Spinal cord (tissue), 10 donors: ENCODE data around the gene PIK3C3. TPM values are rescaled to one million over a fixed set of nuclear protein-coding genes. Genes with fewer than 3 reads are reported as not detected.

Source experiments
- DNase-seq, 6 donors: peaks; one replicate each; pipeline versions ENCODE4 v3.0.0 to v3.0.0-alpha.2; 2013 to 2015; ENCODE audit warnings: low spot score in 6 of 6, low read depth in 4 of 6
- H3K27ac ChIP-seq: one replicate; pipeline ENCODE4 v1.5.1; 2013; ENCODE audit warnings: low read depth, low read length, control low read depth
- H3K27me3 ChIP-seq: one replicate; pipeline ENCODE4 v1.6.1; 2013; ENCODE audit warnings: low read length; ENCODE audit not compliant: control insufficient read depth, insufficient read depth
- H3K36me3 ChIP-seq: one replicate; pipeline ENCODE4 v1.6.1; 2013; ENCODE audit warnings: low read length; ENCODE audit not compliant: control insufficient read depth, insufficient read depth
- H3K4me1 ChIP-seq: one replicate; pipeline ENCODE4 v1.6.1; 2013; ENCODE audit warnings: low read length; ENCODE audit not compliant: control insufficient read depth, insufficient read depth
- H3K4me3 ChIP-seq: one replicate; pipeline ENCODE4 v1.5.1; 2013; ENCODE audit warnings: low read depth, low read length, control low read depth
- H3K9me3 ChIP-seq: one replicate; pipeline ENCODE4 v1.6.1; 2013; ENCODE audit warnings: low read length; ENCODE audit not compliant: control insufficient read depth, insufficient read depth
- WGBS: methylation state at CpG from one replicate; pipeline ENCODE4 v1.1.5; 2013; ENCODE audit warnings: missing lambda C conversion rate; ENCODE audit not compliant: insufficient coverage; 5-methylcytosine and 5-hydroxymethylcytosine counted together
- polyA plus RNA-seq, 2 donors: library from polyadenylated mRNA; unstranded; fragments of 120-200 nt; gene quantifications; one replicate each; pipeline ENCODE4 v1.2.1, GENCODE V29; 2013; ENCODE audit not compliant: insufficient read length in 2 of 2
- total RNA-seq, 2 donors: library from RNA; depleted of rRNA in 1 of 2; stranded (reverse); fragments of 120-200 nt in 1 of 2; fragments of >200 nt in 1 of 2; gene quantifications; one replicate each; pipeline versions ENCODE4 v1.2.3 to v1.2.4, GENCODE V29; 2013 to 2014
- donor health status: healthy.

The PIK3C3 gene
- total and polyA plus RNA-seq, 4 donors, result 34.9 to 69.3 (median 55.0) TPM

- no peaks in the 10 kb centered on the region for H3K27me3 ChIP-seq
- DNase-seq, result no peak
- H3K4me3 ChIP-seq, result no peak overlapping the region
- H3K9me3 ChIP-seq, result no peaks in the 10 kb centered on the region
- no peaks in the 10 kb centered on the region for H3K36me3 ChIP-seq
- H3K27ac ChIP-seq, result no peak overlapping the region
- H3K4me1 ChIP-seq, result no peaks in the 10 kb centered on the region
These were observed 22.1 kb upstream of the PIK3C3 start for GRCh38 chr18:41932899-41933298.

- DNase-seq, result no peak
- no peaks in the 10 kb centered on the region for H3K4me1 ChIP-seq
These were observed 21.3 kb upstream of the PIK3C3 start for GRCh38 chr18:41933778-41934177.

GRCh38 chr18:41936471-41937134 lies 18.4 kb upstream of the PIK3C3 start:
- no peaks in the 10 kb centered on the region for H3K9me3 ChIP-seq
- no peaks in the 10 kb centered on the region for H3K27me3 ChIP-seq
- no peaks in the 10 kb centered on the region for H3K36me3 ChIP-seq
- DNase-seq, result peak in 1 of 6 donors; percentile 9
- 43% methylated on average over 1 of the region's 2 CpGs for WGBS
- no peaks in the 10 kb centered on the region for H3K4me1 ChIP-seq
- no peak overlapping the region for H3K4me3 ChIP-seq
- H3K27ac ChIP-seq, result peak overlapping the region; percentile 4

More at GRCh38 chr18:41933778-41934177, 21.3 kb upstream of the PIK3C3 start:
- no peak overlapping the region for H3K27ac ChIP-seq
- no peaks in the 10 kb centered on the region for H3K27me3 ChIP-seq
- 90% methylated on average over 3 of the region's 4 CpGs for WGBS
- no peaks in the 10 kb centered on the region for H3K9me3 ChIP-seq
- H3K36me3 ChIP-seq, result no peaks in the 10 kb centered on the region
- no peak overlapping the region for H3K4me3 ChIP-seq

- Histone ChIP-seq H3K9me3 (no peaks in the 10 kb centered on the region), H3K27me3 (no peaks in the 10 kb centered on the region), H3K36me3 (no peaks in the 10 kb centered on the region), H3K4me3 (no peak overlapping the region), H3K27ac (no peak overlapping the region), H3K4me1 (no peaks in the 10 kb centered on the region)
- no peak for DNase-seq
- WGBS, result 100% methylated on average over 1 of the region's 2 CpGs
These were observed 16.6 kb upstream of the PIK3C3 start for GRCh38 chr18:41938445-41938844.

GRCh38 chr18:41939326-41939725 lies 15.7 kb upstream of the PIK3C3 start:
- Histone ChIP-seq H3K27ac (no peak overlapping the region), H3K36me3 (no peaks in the 10 kb centered on the region), H3K4me3 (no peak overlapping the region), H3K27me3 (no peaks in the 10 kb centered on the region), H3K4me1 (no peaks in the 10 kb centered on the region), H3K9me3 (no peaks in the 10 kb centered on the region)
- DNase-seq, result no peak
- WGBS, result no CpG with 5 or more reads among the region's 1 CpG

GRCh38 chr18:41940506-41941215 lies 14.4 kb upstream of the PIK3C3 start:
- Histone ChIP-seq H3K27ac (no peak overlapping the region), H3K9me3 (no peaks in the 10 kb centered on the region), H3K4me1 (no peaks in the 10 kb centered on the region), H3K27me3 (no peaks in the 10 kb centered on the region), H3K36me3 (no peaks in the 10 kb centered on the region), H3K4me3 (no peak overlapping the region)
- DNase-seq, result no peak
- 92% methylated on average over 2 of the region's 6 CpGs for WGBS

GRCh38 chr18:41942254-41942653 lies 12.8 kb upstream of the PIK3C3 start:
- DNase-seq, result no peak
- 83% methylated on average over 2 of the region's 2 CpGs for WGBS
- Histone ChIP-seq H3K27me3 (no peaks in the 10 kb centered on the region), H3K36me3 (no peaks in the 10 kb centered on the region), H3K9me3 (no peaks in the 10 kb centered on the region), H3K4me1 (no peaks in the 10 kb centered on the region), H3K27ac (no peak overlapping the region), H3K4me3 (no peak overlapping the region)

- Histone ChIP-seq H3K9me3 (no peaks in the 10 kb centered on the region), H3K27ac (no peak overlapping the region), H3K27me3 (no peaks in the 10 kb centered on the region), H3K4me3 (no peak overlapping the region), H3K36me3 (no peaks in the 10 kb centered on the region), H3K4me1 (no peaks in the 10 kb centered on the region)
- no peak for DNase-seq
- whole genome bisulfite sequencing, result 100% methylated on average over 3 of the region's 3 CpGs
These were observed 6.4 kb upstream of the PIK3C3 start for GRCh38 chr18:41948544-41949110.

GRCh38 chr18:41949206-41949920 lies 5.7 kb upstream of the PIK3C3 start:
- Histone ChIP-seq H3K4me3 (no peak overlapping the region), H3K27me3 (no peaks in the 10 kb centered on the region), H3K27ac (no peak overlapping the region), H3K9me3 (no peaks in the 10 kb centered on the region), H3K36me3 (no peaks in the 10 kb centered on the region), H3K4me1 (no peaks in the 10 kb centered on the region)
- peak in 1 of 6 donors; percentile 10 for DNase-seq
- WGBS, result no CpG with 5 or more reads among the region's 2 CpGs
